Umbilical cord (tissue), 2 donors: ENCODE data around the gene ENOSF1. TPM values are rescaled to one million over a fixed set of nuclear protein-coding genes. Genes with fewer than 3 reads are reported as not detected.
"Not testable (repeated sequence)": the region's sequence is repeated elsewhere in the genome, so short reads cannot be mapped to it uniquely, and the experiment has no call there.

ENCODE experiments used
- DNase-seq: peaks from one replicate; pipeline ENCODE4 v3.0.0-alpha.2; 2015; ENCODE audit warnings: low spot score
- total RNA-seq: library from RNA; depleted of rRNA; stranded (reverse); fragments of >200 nt; gene quantifications from one replicate; pipeline ENCODE4 v1.2.3, GENCODE V29; 2014; ENCODE audit warnings: low replicate concordance; ENCODE audit not compliant: insufficient read depth

ENOSF1 gene
- total RNA-seq, 1 donor from 2014 or later: 45.5 TPM

DNA sequence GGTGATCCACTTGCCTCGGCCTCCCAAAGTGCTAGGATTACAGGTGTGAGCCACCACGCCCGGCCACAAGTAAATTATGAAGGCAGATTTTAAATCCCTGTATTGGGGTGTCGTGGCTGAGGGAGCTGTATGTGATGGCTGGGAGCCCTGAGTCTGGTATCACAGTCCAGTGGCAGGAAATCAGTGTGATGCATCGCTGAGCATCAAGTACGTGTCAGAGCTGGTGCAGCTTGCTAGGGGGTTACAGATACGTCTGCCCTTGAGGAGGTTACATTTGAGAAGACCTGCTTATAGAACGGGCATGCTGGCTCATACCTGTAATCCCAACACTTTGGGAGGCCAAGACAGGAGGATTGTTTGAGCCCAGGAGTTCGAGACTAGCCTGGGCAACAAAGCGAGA is 4.3 kb downstream of the ENOSF1 start:
- no peak for DNase-seq

DNA sequence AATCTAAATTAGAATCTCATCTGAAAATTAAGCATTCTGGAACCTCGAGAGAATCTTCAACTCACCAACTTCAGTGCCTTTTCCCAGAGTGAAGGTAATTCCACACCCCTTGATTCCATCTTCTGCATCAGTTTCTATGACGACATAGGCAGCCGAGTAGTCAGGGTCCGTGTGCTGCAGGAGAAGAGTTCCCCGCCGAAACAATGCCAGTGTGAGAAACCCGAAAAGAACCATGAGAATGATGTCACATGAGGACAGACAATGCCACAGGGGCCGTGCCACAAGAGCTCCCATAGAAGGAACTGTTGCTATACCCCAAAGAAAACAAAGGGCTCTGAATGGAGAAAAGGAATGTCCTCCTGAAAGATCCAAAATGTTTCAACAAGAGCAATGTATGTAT is 6.0 kb downstream of the ENOSF1 start:
- no peak for DNase-seq

DNA sequence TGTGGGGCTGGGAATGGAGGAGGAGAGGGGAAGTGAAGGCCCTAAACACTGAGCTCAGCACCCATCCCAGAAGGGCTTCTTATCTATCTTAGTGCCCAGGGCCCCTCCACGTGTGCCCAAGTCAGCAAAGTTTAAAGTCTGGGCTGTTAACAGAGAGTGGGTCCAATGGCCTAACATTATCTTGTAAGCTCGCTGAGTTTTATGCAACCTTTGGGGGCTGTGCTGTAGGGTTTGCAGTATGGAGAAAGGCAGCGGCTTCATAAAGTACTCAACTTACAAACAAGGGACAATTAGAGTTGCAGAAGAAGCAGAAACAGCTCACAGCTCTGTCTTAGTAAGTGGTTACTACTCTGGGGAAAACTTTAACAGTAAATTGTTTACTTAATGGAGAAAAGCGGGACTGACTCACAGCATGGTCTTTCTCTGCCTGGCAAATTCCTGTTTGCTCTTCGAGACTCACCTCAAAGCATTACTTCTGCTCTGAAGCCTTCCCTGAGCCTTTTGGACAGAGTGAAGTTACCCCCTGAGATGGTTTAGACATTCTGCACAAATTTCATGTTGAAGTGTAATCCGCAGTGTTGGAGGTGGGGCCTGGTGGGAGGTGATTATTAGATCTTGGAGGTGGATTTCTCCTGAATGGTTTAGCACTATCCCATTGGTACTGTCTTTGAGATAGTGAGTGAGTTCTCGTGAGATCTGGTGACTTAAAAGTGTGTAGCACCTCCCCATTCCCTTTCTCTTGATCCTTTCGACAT is 9.0 kb downstream of the ENOSF1 start:
- DNase-seq: no peak

DNA sequence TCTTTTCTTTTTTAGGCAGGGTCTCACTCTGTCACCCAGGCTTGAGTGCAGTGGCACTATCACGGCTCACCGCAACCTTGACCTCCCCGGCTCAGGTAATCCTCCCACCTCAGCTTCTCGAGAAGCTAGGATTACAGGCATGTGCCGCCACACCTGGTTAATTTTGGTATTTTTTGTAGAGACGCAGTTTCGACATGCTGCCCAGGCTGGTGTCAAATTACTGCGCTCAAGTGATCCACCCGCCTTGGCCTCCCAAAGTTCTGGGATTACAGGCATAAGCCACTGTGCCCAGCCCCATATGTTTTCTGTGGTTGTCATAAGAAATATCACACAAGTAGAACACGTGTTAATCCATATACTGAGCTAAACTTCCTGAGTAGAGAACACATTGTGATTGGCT is 14.6 kb downstream of the ENOSF1 start:
- no peak for DNase-seq

DNA sequence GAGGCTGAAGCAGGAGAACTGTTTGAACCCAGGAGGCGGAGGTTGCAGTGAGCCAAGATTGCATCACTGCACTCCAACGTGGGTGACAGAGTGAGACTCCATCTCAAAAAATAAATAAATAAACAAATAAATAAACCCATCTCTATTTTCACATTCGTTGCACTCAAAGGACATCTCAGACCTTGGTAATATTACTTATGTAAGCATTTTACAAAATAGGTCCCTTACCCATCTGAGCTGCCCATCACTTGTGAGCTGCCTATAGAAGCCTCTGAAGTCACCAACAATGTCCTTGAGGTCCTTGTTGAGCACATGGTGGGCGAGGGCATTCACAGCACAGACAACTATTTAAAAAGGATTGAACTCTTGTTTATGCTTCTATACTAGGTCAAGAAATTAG is 15.4 kb downstream of the ENOSF1 start:
- DNase-seq: no peak

DNA sequence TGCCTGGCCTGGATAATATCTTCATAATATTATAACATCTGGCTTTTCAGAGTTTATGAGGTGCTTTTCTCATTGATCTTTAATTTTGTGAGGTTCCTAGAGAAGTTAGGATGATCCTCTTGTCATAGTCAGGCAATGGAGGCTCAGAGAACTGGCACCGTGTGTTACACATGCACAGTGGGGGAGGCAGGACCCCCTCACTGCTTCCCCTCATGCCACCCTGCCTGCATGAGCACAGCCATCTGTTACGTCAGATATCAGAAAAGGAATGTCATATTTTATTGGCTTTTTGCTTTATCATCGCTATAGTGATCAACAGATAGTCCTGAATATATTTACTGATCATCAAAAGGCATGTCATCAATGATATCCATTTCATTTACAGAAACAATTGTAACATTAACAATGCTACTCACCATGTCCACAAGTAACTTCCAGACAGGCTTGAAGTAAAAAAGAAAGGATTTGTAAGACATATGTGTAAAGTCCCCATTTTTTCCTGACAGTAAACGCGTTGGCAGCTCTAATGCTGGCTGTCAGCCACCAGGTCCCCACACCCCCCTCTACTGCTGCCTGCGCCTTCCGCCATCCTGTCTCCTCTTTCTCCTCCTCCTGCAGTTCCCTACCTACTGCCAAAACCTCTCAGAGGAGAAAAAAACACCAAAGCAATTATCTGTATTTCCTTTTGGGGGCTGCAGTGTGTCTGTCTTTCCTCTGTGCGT is 18.8 kb downstream of the ENOSF1 start:
- DNase-seq: peak; percentile 36

DNA sequence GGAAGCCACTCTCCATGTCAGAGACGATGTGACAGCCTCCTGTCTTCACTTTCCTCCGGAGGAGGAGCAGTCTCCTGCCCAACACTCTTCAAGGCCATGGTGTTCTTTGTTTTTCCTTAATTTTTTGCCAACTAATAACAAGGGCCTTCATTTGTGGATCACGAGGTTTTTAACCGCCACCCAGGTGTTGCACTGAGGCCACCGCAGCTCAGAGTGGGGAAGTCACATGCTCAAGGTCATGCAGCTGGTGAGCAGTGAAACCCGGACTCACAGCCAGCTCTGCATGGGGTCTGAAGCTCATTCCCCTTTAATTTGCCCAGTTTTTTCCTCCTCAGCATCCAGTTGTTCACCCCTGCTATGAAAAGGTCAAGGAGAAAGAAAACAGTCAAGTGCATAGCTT is 19.6 kb downstream of the ENOSF1 start:
- no peak for DNase-seq

DNA sequence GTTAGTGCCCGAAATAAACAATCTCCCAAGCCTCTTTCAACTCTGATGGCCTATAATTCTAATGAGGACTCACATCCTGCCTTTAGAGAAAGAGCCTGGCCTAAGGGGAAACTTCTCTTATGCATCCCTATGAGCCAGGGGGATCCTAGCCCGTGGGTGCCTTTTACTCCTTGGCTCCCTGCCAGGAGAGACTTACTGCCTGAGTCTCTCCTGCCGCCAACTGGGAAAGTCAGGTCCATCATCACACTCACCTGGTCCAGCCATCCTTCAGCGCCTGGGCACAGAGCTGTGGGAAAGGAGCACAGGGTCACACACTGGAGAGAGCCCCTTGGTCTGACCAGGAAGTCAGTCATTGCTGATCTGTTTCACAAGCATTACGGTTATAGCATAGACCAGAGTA is 24.1 kb downstream of the ENOSF1 start:
- DNase-seq: no peak

DNA sequence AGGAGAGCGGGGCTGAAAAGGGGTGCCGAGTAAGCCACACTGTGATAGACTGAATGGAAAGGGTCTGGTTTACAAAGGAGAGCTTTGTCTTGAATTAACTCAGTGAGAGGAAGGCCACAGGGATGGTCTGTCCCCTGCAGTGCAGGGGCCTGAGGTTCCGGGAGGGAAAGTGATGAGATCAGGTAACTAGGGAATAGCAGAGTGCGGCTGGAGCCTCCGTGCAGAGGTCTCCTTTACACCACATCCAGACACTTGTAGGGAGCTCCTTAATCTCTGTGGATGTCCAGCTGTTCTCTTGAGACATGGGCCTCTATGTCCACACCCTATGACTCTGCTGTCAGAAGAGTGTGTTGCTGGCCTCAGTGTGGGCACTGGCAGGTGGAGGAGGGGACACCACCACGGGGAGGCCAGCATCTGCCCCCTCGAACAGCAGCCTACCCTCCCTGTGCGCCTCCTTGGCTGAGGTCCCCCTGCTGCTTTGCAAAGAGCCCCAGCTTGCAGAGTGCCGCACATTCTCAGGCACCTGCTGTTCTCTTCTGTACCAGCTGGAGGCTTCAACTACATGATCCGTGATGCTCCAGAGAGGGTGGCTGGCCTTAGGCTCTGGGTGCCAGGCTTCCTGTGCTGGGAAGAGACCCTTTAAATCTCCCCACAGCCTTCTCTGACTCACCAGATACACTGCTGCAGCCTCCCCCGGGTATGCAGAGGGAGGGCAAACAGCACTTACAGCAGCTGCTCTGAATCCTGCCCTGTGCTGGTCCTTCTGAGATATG is 25.9 kb downstream of the ENOSF1 start:
- DNase-seq: peak; percentile 13

DNA sequence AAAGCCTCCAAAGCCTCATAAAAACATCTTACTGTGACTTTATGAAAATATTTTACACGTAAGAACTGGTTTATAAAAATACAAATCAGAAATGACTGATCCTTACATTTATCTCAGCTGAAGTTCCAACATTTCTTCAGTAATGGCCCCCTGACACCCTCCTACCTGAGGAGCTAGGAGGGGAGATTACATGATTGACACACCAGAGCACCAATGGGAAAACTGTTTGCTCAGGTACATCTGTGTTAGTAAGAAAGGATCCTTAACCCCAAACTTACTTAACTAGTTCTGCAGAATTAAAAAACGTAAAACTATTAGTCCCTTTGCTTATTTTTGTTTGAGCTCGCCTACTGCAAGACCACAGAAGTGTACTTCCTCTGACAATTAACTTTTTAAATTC is 27.0 kb downstream of the ENOSF1 start:
- DNase-seq: no peak

DNA sequence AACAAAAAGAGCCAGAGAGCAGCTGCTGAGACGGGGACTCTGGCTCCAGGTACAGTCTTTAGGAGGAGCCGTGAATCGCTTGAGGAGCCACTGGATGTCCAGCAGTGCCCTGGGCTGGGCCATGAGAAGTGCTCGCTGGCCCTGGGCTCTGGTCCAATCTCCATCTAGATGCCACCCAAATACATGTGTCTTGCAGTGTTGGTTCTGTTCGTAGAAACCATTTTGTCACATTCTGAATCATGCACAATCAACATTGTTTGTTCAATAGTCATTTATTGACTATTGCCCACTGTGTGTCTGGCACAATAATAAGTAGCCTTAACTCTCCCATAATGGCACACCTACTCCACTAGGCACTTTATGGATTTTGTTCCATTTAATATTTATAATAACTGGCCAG is 28.9 kb downstream of the ENOSF1 start:
- no peak for DNase-seq

DNA sequence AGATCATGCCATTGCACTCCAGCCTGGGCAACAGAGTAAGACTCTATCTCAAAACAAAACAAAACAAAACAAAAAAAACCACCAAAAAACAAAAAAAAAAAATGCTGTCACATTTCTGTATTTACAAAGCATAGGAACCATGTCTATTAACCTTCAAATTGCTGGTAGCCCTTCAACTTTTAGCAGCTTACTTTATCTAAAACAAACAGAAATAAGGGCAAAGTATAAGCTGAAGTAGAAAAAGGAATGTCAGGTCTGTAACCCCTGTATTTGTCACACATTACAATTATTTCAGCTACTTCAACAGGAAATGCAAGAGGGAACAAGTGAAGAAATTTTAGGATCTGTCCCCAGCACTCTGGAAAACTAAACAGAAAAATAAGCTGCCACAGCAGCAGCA is 29.6 kb downstream of the ENOSF1 start:
- no peak for DNase-seq

DNA sequence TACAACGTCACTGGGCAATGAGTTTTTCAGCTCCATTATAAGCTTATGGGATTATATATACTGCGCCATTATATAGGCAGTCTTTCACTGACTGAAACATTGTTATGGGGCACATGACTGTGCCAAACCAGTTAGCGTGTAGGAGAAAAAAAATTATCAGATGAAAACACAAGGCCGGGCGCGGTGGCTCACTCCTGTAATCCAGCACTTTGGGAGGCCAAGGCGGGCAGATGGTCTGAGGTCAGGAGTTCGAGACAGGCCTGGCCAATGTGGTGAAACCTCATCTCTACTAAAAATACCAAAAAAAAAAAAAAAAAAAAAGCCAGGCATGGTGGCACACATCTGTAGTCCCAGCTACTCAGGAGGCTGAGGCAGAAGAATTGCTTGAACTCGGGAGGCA is 30.0 kb downstream of the ENOSF1 start:
- DNase-seq: not testable (repeated sequence)

DNA sequence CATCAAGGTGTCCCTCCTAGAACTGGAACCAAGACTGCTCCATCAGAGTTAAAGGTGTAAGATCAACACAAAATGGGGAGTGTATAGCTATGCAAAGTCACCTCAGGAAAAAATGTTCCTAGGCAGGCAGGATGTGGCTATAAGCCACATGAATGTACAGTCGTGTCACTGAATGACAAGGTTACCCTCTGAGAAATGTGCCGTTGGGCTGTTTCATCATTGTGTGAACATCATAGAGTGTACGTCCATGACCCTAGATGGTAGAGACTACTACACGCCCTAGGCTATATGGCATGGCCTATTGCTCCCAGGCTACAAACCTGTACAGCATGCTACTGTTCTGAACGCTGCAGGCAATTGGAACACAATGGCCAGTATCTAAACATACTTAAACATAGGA is 30.4 kb downstream of the ENOSF1 start:
- no peak for DNase-seq

DNA sequence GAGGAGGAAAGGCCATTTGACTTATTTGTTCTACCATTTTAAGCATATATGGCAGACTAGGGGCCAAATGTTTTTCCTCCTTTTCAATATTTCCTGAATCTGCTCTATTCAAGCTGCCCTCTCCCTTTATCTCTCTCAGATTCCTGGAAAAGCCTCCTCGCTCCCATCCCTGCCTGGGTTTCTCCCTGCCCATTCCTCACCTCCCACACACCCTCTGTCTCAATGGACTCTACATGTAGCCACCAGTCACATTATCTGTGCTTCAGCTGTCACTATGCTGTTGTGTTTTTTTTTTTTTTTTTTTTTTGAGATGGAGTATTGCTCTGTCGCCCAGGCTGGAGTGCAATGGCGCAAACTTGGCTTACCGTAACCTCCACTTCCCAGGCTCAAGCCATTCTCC is 32.0 kb downstream of the ENOSF1 start:
- no peak for DNase-seq

DNA sequence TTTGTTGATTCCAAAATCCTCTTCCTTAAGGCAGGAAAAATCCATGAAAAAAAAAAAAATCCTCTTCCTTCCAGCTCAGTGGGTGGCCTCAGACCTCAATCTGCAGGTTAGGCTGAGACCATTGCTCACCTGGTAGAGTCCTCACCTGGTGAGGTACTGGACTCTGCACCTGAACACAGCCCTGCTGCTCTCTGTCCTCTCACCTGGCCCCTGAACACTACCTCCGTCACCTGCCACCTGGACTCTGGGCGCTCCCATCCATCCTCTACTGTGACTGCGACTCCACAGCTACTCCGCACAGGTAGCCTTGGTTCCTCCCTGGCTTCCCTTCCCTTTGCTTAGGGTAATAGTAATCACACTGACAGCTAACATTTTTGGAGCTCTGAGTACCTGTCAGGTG is 32.9 kb downstream of the ENOSF1 start:
- DNase-seq: no peak

DNA sequence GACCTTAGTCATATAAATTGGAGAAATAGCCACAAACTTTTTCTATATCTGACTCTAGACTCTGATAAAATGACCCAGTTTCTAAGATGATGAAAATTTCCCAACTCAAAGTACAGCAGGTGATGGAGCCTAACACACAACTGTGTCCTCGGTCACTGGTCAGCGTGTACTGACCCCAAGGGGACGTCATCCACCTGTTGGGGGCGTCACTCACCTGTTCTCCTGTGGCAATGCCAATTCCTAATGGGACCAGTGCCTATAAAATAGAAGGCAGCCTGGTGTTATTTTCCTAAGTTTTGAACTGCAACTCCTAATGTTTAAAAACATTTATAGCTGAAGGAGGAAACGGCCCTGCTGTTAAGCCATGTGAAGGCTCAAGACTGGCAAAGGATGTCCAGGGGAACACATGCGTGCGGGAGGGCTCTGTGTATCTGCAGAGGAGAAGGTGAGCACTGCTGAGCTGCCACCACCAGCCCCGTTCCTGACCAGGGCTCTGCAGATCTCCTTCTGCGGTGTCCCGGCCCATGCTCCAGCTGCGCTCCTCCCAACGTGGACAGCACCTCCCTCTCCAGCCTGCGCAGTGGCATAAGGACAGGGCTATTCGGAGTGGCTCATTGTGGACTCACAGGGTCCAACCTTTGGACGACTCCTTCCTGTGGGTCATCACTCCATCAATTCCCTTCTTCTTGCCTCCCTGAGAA is 33.8 kb downstream of the ENOSF1 start:
- no peak for DNase-seq

DNA sequence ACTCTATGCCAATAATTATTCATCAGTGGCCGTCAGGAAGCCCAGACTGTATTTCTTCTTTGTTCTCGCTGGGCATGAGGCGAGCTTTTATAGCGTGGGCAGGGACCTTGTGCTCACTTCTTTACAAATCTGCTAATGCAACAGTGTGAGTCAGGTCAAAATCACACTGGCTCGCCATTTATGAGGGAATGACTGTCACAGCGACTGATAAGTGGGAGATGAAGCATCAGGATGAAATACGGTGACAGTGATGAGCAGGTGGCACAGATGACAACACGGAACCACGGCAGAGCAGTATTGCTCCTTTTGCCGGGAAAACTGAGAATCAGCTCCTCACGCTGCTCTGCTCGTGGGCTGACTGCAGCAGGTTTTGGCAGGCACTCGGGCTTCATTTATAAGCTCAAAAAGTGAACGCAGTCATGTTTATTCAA is 34.5 kb downstream of the ENOSF1 start:
- DNase-seq: no peak

DNA sequence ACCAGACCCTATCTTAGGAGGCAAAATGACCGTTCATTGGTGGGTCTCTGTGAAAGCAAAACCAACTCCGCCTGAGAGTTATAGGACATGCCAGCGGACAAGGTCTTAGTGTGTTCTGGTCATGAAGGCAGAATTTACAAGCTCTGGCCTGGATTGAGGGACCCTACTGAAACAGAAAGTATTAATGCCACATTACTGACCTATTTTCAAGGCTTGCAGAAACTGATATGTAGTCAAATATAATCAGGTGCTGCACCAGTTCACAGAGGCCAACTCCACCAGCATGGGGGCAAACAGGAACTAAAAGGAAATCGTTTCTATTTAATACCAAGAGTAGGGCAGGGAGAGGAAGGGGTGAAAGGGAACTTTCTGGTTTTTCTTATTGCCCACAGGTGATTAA is 35.3 kb downstream of the ENOSF1 start:
- DNase-seq: no peak

DNA sequence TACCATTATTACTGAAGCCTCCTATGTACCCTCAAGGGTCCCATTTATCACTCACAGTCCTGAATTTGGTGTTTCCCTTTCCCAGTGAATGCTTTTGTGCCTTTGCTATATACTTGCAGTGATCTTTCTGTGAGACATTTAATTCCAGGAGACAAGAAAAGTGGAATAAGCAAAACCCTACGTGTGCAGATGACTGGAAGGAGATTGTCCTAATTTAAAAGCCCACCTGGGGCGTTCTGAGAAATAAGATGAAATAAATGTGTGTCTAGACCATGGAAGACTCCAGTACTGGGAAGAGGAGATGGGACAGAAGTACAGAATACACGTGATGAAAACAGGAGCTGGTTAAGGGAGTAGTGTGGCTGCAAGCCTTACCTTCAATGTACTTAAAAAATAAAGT is 35.7 kb downstream of the ENOSF1 start:
- DNase-seq: no peak

DNA sequence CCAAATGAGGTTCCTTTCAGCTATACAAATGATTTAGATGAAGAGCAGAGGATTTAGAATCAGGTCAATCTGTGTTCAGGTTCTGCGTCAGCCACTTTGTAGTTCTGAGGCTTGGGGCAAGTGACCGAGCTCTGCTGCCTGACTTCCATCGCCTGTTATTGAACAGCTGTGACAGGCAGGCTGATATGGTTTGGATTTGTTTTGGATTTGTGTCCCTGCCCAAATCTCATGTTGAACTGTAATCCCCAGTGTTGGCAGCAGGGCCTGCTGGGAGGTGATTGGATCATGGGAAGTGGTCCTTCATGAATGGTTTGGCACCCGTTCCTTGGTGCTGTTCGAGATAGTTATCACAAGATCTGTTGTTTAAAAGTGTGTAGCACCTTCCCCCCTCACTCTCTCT is 36.4 kb downstream of the ENOSF1 start:
- no peak for DNase-seq

DNA sequence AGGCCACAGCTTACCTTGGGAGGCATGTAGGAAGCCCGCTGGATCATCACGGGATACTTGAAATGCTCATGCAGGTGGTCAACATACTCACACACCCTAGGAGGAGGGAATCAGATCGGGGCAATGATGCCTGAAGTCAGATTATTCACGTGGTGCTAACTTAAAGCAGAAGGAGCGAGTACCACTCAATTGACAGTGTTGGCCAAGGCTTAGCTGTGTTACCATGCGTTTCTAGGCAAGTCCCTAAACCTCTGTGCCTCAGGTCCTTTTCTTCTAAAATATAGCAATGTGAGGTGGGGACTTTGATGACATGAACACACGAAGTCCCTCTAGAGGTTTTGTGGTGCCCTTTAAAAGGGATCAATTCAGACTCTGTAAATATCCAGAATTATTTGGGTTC is 37.1 kb downstream of the ENOSF1 start:
- DNase-seq: no peak
